ENCODE measurements around the gene TIMM44.

Gene TIMM44

DNA sequence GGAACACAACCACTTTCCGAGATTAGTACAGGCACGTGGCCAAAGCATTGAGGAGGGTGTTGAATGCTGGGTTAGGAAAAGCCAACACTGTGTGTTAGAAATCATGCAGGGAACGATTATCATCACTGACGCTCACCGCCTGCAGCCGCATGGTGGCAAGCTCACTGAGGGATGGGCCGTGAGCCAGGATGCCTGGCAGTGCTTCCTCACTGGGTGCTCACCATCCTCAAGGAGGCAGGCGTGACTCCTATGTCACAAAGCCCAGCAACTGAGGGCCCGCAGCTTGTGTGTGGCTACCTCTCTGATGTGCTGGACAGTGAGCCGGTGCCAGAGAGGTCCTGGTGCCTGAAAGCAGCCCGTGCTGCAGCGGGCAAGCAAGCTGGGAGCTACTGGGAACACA is 30.4 kb upstream of the TIMM44 start:
- H3K27me3 Mint-ChIP-seq (ENCODE audit: low read depth) = no peaks in the 10 kb centered on the region
- no peak overlapping the region for H3K27ac Mint-ChIP-seq
- H3K36me3 Mint-ChIP-seq (ENCODE audit: low read depth) = peaks cover 35% of the 10 kb centered on the region
- H3K9me3 Mint-ChIP-seq = no peaks in the 10 kb centered on the region
- TF ChIP-seq, protein P1, sequence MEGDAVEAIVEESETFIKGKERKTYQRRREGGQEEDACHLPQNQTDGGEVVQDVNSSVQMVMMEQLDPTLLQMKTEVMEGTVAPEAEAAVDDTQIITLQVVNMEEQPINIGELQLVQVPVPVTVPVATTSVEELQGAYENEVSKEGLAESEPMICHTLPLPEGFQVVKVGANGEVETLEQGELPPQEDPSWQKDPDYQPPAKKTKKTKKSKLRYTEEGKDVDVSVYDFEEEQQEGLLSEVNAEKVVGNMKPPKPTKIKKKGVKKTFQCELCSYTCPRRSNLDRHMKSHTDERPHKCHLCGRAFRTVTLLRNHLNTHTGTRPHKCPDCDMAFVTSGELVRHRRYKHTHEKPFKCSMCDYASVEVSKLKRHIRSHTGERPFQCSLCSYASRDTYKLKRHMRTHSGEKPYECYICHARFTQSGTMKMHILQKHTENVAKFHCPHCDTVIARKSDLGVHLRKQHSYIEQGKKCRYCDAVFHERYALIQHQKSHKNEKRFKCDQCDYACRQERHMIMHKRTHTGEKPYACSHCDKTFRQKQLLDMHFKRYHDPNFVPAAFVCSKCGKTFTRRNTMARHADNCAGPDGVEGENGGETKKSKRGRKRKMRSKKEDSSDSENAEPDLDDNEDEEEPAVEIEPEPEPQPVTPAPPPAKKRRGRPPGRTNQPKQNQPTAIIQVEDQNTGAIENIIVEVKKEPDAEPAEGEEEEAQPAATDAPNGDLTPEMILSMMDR (IDR thresholded peaks at IDR 0.05; ENCODE audit: unreplicated experiment in 3 of 3) = no peak
- no peak overlapping the region for H3K4me3 Mint-ChIP-seq
- no peaks in the 10 kb centered on the region for H3K4me1 Mint-ChIP-seq

DNA sequence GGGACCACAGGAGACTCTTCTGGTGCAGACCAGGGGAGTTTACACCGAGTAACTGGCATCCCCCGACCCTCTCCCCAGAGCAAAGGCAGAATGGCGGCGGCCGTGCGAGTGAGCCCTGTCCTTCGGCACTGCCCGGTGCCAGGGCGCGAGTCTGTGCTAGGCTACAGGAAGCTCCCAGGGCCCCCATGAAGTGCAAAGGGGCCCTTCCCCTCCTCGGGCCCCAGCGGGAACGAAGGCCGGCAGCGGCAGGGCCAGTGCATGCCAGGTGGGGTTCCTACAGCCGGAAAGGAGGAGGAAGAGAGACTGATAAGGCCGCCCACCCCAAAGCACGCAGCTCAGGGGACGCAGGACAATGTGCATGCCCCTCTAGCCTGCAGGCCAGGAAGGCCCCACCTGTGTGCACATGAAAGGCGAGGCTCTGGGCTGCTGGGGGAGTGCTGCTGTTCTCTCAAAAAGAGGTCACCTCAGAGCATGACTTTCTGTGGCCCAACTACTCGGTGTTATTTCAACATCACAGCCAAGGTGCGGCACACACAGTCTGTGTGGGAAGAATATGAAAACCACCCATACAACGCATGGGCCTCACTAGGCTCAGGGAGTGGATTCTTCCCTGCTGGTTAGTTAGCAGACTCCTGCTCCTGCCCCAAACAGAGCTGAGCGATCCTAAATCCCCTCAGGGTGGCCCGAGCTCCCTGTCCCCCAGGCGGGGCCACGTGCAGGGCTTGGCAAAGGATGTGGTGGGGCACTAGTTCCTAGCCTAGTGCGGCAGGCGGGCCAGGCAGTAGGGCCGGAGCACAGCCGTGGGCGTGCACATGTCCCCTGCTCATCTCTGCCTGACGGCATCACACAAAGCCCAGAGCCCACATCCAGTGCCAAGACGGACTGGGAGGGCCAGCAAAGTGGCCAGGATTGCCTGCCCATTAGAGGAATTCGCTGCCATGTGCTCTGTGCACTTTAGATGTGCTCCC is 28.4 kb upstream of the TIMM44 start:
- Mint-ChIP-seq H3K9me3 (no peaks in the 10 kb centered on the region), H3K27me3 (ENCODE audit: low read depth) (no peaks in the 10 kb centered on the region), H3K36me3 (ENCODE audit: low read depth) (peaks cover 42% of the 10 kb centered on the region), H3K27ac (no peak overlapping the region), H3K4me1 (no peaks in the 10 kb centered on the region), H3K4me3 (no peak overlapping the region)
- TF ChIP-seq, protein P1 (IDR thresholded peaks at IDR 0.05; ENCODE audit: unreplicated experiment in 3 of 3) = no peak

DNA sequence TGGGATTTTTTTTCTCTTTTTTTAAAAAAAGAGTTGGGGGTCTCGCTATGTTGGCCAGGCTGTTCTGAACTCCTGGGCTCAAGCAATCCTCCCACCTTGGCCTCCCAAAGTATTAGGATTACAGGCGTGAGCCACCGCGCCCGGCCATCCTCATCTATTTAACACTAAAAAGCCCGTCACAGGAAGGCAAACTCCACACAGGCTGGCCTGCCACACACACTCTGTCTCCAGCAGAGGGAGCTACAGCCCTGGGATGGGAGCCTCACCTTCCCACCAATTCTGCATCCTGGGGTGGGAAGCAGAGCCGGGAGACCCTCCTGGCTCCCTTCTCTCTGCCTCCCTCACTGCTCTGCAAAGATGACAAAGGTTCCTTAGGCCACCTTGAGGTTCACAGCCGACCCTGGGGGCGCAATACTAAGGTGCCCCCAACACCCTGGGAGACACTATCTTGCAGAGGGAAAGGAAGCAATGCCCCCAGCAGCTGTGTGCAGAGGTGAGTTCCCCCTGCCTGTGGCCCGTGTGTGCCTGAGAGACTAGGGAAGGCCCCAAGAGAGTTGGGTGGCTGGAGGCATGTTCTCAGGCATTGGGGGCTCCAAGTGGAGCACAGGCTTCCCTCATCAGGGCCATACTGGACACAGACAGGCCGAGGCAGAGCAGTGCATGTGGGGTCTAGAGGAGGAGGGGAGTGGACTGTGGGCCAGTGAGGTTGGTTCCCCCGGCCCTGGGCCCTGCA is 27.4 kb upstream of the TIMM44 start:
- H3K4me3 Mint-ChIP-seq = no peak overlapping the region
- H3K4me1 Mint-ChIP-seq = no peaks in the 10 kb centered on the region
- no peaks in the 10 kb centered on the region for H3K27me3 Mint-ChIP-seq (ENCODE audit: low read depth)
- TF ChIP-seq, protein P1 (IDR thresholded peaks at IDR 0.05; ENCODE audit: unreplicated experiment in 3 of 3) = peak; percentile 63 to 76 (median 67)
- H3K27ac Mint-ChIP-seq = no peak overlapping the region
- H3K9me3 Mint-ChIP-seq = no peaks in the 10 kb centered on the region
- peaks cover 45% of the 10 kb centered on the region for H3K36me3 Mint-ChIP-seq (ENCODE audit: low read depth)

DNA sequence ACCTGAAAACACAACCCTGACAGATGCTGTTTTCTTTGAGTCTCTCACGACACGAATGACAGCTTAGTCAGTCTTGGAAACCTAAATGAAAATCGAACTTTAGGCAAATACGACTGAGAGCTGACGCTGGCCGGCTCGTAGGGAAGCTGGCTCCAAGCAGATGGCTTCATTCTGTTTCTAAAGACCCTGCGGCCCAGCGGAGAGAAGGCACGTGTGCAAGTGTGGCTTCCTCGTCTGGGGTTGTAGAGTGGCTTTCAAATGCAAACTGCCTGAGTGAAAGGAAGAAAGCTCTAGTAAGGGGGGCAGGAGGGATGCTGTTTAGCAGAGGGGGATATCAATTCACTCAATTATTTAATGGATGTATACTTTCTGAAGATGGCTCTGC is 26.1 kb upstream of the TIMM44 start:
- Mint-ChIP-seq H3K36me3 (ENCODE audit: low read depth) (peaks cover 45% of the 10 kb centered on the region), H3K27me3 (ENCODE audit: low read depth) (no peaks in the 10 kb centered on the region), H3K27ac (no peak overlapping the region), H3K4me1 (no peaks in the 10 kb centered on the region), H3K9me3 (no peaks in the 10 kb centered on the region), H3K4me3 (no peak overlapping the region)
- TF ChIP-seq, protein P1 (IDR thresholded peaks at IDR 0.05; ENCODE audit: unreplicated experiment in 3 of 3) = no peak

DNA sequence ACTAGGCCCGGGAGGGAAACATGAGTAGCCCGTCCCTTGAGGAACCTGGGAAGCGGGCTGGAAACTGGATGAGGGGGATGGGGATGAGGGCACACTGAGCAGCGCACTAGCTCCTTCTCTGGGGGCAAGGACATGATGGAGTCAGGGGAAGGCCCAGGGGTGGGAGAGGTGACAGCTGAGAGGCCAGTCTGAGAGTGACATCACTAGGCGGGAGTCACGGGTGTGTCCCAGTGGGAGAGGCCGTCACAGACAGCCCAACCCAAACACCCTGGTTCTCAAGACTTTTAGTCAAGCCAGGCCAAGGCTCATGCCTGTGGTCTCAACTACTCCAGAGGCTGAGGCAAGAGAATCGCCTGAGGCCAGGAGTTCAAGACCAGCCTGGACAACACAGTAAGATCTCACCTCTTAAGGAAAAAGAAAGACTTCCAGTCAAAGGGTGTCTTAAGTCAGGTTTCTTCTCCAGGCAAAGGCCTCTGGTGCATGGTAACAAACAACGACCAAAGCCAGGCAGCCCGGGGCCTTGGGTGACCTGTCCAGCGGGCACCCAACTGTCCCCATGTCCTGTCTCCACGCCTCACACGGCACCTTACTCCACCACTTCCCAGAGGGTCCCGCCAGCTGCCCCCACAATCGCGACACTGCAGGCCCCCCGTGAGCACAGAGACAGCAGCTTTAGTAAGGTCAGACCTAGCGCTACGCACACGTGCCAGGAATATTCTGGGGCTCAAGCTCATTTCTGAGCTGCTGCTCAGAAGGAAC is 25.5 kb upstream of the TIMM44 start:
- Mint-ChIP-seq H3K4me3 (no peak overlapping the region), H3K9me3 (no peaks in the 10 kb centered on the region), H3K27me3 (ENCODE audit: low read depth) (no peaks in the 10 kb centered on the region), H3K36me3 (ENCODE audit: low read depth) (peaks cover 43% of the 10 kb centered on the region), H3K27ac (no peak overlapping the region), H3K4me1 (no peaks in the 10 kb centered on the region)
- TF ChIP-seq, protein P1 (IDR thresholded peaks at IDR 0.05; ENCODE audit: unreplicated experiment in 3 of 3) = no peak

Measured in nephron (organoid).